WTC11 (cell line): ENCODE results near the gene PKLR. TPM values are rescaled to one million over a fixed set of nuclear protein-coding genes. Genes with fewer than 3 reads are reported as not detected.
"Not testable (repeated sequence)": the region's sequence is repeated elsewhere in the genome, so short reads cannot be mapped to it uniquely, and the experiment has no call there.

Experiments used
- ATAC-seq: fragments of 200-7000 bp; cut with Tn5 transposase; 2 replicates; pipeline ENCODE4 v1.10.0; 2021; ENCODE audit warnings: mild to moderate bottlenecking, moderate library complexity
- CTCF ChIA-PET: fragments of 300-600 bp; sonication (Branson Sonifier 250); formaldehyde crosslinking; loops from one replicate; lab custom pipeline; 2021; ENCODE audit warnings: antibody characterized with exemption; lab: Charles Lee
- POLR2A ChIA-PET: fragments of 350-600 bp; sonication (Branson Sonifier 250); formaldehyde crosslinking; loops from one replicate; lab custom pipeline; 2021; ENCODE audit warnings: antibody characterized with exemption; lab: Charles Lee
- DNase-seq: peaks from one replicate; pipeline ENCODE4 v3.0.0; 2021; ENCODE audit warnings: low spot score
- H3K27ac Mint-ChIP-seq: 2 replicates; pipeline ENCODE4 v1.8.0; 2021; ENCODE audit warnings: mixed read lengths
- H3K27me3 Mint-ChIP-seq: 2 replicates; pipeline ENCODE4 v1.8.0; 2021; ENCODE audit warnings: low read depth, mild to moderate bottlenecking, moderate library complexity, mixed read lengths
- H3K36me3 Mint-ChIP-seq: 2 replicates; pipeline ENCODE4 v1.8.0; 2021; ENCODE audit warnings: mixed read lengths
- H3K4me1 Mint-ChIP-seq: 2 replicates; pipeline ENCODE4 v1.8.0; 2022; ENCODE audit warnings: mixed read lengths
- H3K4me3 Mint-ChIP-seq: 2 replicates; pipeline ENCODE4 v1.8.0; 2021; ENCODE audit warnings: mild to moderate bottlenecking, moderate library complexity, mixed read lengths
- H3K9me3 Mint-ChIP-seq: 2 replicates; pipeline ENCODE4 v1.8.0; 2021; ENCODE audit warnings: mixed read lengths
- ATF1 ChIP-seq: sonication (generic); formaldehyde crosslinking; IDR thresholded peaks from 2 replicates; pipeline ENCODE4 v1.8.1; 2023; ENCODE audit warnings: mild to moderate bottlenecking, moderate library complexity, missing genetic modification reagents
- E2F4 ChIP-seq: sonication (generic); formaldehyde crosslinking; IDR thresholded peaks from 2 replicates; pipeline ENCODE4 v1.8.1; 2022; ENCODE audit warnings: low read depth, mild to moderate bottlenecking, moderate library complexity, missing genetic modification reagents, borderline replicate concordance
- E2F5 ChIP-seq: sonication (generic); formaldehyde crosslinking; IDR thresholded peaks from 2 replicates; pipeline ENCODE4 v1.8.1; 2022; ENCODE audit warnings: mild to moderate bottlenecking, moderate library complexity, missing genetic modification reagents
- ESRRA ChIP-seq: sonication (generic); formaldehyde crosslinking; IDR thresholded peaks from 2 replicates; pipeline ENCODE4 v1.8.1; 2022; ENCODE audit warnings: mild to moderate bottlenecking, missing genetic modification reagents, borderline replicate concordance
- FOXK1 ChIP-seq: sonication (generic); formaldehyde crosslinking; IDR thresholded peaks from 2 replicates; pipeline ENCODE4 v1.8.0; 2022; ENCODE audit warnings: mild to moderate bottlenecking, moderate library complexity, missing genetic modification reagents
- IRF2 ChIP-seq: sonication (generic); formaldehyde crosslinking; IDR thresholded peaks from 2 replicates; pipeline ENCODE4 v1.8.0; 2022; ENCODE audit warnings: low read depth, missing genetic modification reagents, borderline replicate concordance
- NR2C2 ChIP-seq: sonication (generic); formaldehyde crosslinking; IDR thresholded peaks from 2 replicates; pipeline ENCODE4 v1.8.0; 2022; ENCODE audit warnings: mild to moderate bottlenecking, missing genetic modification reagents
- PRRX2 ChIP-seq: fragments of 250-450 bp; sonication (Bioruptor Pico); IDR thresholded peaks from 2 replicates; pipeline ENCODE4 v1.8.0; 2021; ENCODE audit warnings: mild to moderate bottlenecking
- RELA ChIP-seq: sonication (generic); formaldehyde crosslinking; IDR thresholded peaks from 2 replicates; pipeline ENCODE4 v1.8.1; 2022; ENCODE audit warnings: missing genetic modification reagents, mild to moderate bottlenecking, borderline replicate concordance
- TCF7 ChIP-seq: sonication (generic); formaldehyde crosslinking; IDR thresholded peaks from 2 replicates; pipeline ENCODE4 v1.8.0; 2022; ENCODE audit warnings: mild to moderate bottlenecking, low read depth, missing genetic modification reagents, moderate library complexity
- USF1 ChIP-seq: sonication (generic); formaldehyde crosslinking; IDR thresholded peaks from 2 replicates; pipeline ENCODE4 v1.8.0; 2022; ENCODE audit warnings: mild to moderate bottlenecking, missing genetic modification reagents
- USF2 ChIP-seq: sonication (generic); formaldehyde crosslinking; IDR thresholded peaks from 2 replicates; pipeline ENCODE4 v1.8.1; 2023; ENCODE audit warnings: mild to moderate bottlenecking, missing genetic modification reagents, moderate library complexity
- ZMAT4 ChIP-seq: fragments of 250-450 bp; sonication (Bioruptor Pico); IDR thresholded peaks from 2 replicates; pipeline ENCODE4 v1.9.0; 2021; ENCODE audit warnings: mild to moderate bottlenecking
- ZNF121 ChIP-seq: sonication (generic); formaldehyde crosslinking; IDR thresholded peaks from 2 replicates; pipeline ENCODE4 v1.8.0; 2023; ENCODE audit warnings: missing genetic modification reagents
- ZNF219 ChIP-seq: sonication (generic); formaldehyde crosslinking; IDR thresholded peaks from 2 replicates; pipeline ENCODE4 v1.8.0; 2023; ENCODE audit warnings: missing genetic modification reagents, mild to moderate bottlenecking, borderline replicate concordance
- ZNF423 ChIP-seq: fragments of 250-450 bp; sonication (Bioruptor Pico); IDR thresholded peaks from 2 replicates; pipeline ENCODE4 v2.1.2; 2022; ENCODE audit warnings: mild to moderate bottlenecking, moderate library complexity
- ZNF512 ChIP-seq: sonication (generic); formaldehyde crosslinking; IDR thresholded peaks from 2 replicates; pipeline ENCODE4 v1.8.1; 2022; ENCODE audit warnings: missing genetic modification reagents, borderline replicate concordance
- ZNF671 ChIP-seq: fragments of 250-450 bp; sonication (Bioruptor Pico); IDR thresholded peaks from 2 replicates; pipeline ENCODE4 v1.8.0; 2021; ENCODE audit warnings: mild to moderate bottlenecking
- total RNA-seq: library from RNA; stranded (reverse); gene quantifications from 3 replicates; pipeline ENCODE4 v1.2.3, GENCODE V29; 2021

PKLR gene
- total RNA-seq, 1 experiment from 2014 or later = 1.5 TPM

- TF ChIP-seq FOXK1 (no peak), USF1 (no peak), ZNF423 (CRISPR knock-in tag) (no peak), E2F5 (CRISPR knock-in tag) (no peak), NR2C2 (no peak), RELA (CRISPR knock-in tag) (no peak), PRRX2 (CRISPR knock-in tag) (no peak), E2F4 (CRISPR knock-in tag) (no peak), IRF2 (CRISPR knock-in tag) (no peak), ATF1 (CRISPR knock-in tag) (no peak), ZNF671 (no peak), ESRRA (CRISPR knock-in tag) (no peak), ZNF219 (CRISPR knock-in tag) (no peak)
These were observed 51.0 kb downstream of the PKLR start (continued) for GRCh38 chr1:155250246-155250632.

- TF ChIP-seq TCF7 (CRISPR knock-in tag) (no peak), ZNF512 (no peak), ZMAT4 (CRISPR knock-in tag) (no peak), USF2 (CRISPR knock-in tag) (no peak)
- TF ChIP-seq, all 79 proteins: peak for 0
- no peak overlapping the region for H3K27ac Mint-ChIP-seq
- ATAC-seq (no peak), DNase-seq (no peak)
- ChIA-PET CTCF (interaction anchor here (0.9 kb wide), 1 partner anchor 52 kb away, joined by 3 read pairs; no protein-coding TSS in a partner anchor), POLR2A (interaction anchor here (0.6 kb wide), 1 partner anchor 53 kb away, joined by 3 read pairs; no protein-coding TSS in a partner anchor)
- H3K36me3 Mint-ChIP-seq = peaks cover 14% of the 10 kb centered on the region
- H3K4me3 Mint-ChIP-seq = no peak overlapping the region
- no peaks in the 10 kb centered on the region for H3K9me3 Mint-ChIP-seq
- H3K27me3 Mint-ChIP-seq = peaks cover 35% of the 10 kb centered on the region
- H3K4me1 Mint-ChIP-seq = peaks cover 20% of the 10 kb centered on the region
These were observed 53.3 kb downstream of the PKLR start for GRCh38 chr1:155247667-155248553.

GRCh38 chr1:155246796-155247195 lies 54.4 kb downstream of the PKLR start:
- Mint-ChIP-seq H3K4me1 (peaks cover 20% of the 10 kb centered on the region), H3K27me3 (peaks cover 41% of the 10 kb centered on the region), H3K36me3 (peaks cover 14% of the 10 kb centered on the region)
- H3K9me3 Mint-ChIP-seq, H3K4me3 Mint-ChIP-seq, ATAC-seq, DNase-seq, H3K27ac Mint-ChIP-seq, POLR2A ChIA-PET: not testable (repeated sequence)
- CTCF ChIA-PET = interaction anchor here (1.0 kb wide), 1 partner anchor 77 kb away, joined by 3 read pairs; no protein-coding TSS in a partner anchor
- TF ChIP-seq ZNF121 (CRISPR knock-in tag) = peak; percentile 83
